ENCODE results near the gene CLDN15.
"Not testable (repeated sequence)": the region's sequence is repeated elsewhere in the genome, so short reads cannot be mapped to it uniquely, and the experiment has no call there.

CLDN15 gene

GRCh38 chr7:101222275-101222830, 15.2 kb downstream of the CLDN15 start:
- no peak for DNase-seq (ENCODE audit: extremely low read depth in 1 of 2, low read depth in 1 of 2)

DNA sequence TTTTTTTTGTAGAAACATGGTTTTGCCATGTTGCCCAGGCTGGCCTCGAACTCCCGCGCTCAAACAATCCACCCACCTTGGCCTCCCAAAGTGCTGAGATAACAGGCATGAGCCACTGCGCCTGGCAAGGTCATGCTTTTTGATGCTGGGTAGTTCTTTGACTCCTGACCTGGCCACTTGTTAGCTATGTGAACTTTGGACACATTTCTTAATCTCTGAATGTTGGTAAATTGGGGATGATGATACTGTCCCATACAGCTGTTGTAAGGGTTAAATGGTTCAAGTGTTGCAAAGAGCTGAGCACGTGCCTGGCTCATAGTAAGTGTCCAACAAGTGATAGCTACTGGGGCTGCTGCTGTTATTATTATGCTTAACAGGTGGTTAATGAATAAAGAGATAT, 17.3 kb downstream of the CLDN15 start:
- DNase-seq (ENCODE audit: extremely low read depth in 1 of 2, low read depth in 1 of 2), result no peak

GRCh38 chr7:101218236-101219125, 19.1 kb downstream of the CLDN15 start:
- no peak for DNase-seq (ENCODE audit: extremely low read depth in 1 of 2, low read depth in 1 of 2)

GRCh38 chr7:101217388-101218235, 20.0 kb downstream of the CLDN15 start, which contains the start of the genes PLOD3 and ZNHIT1:
TSS of gene PLOD3 (minus strand) at chr7:101217581. CDS start at chr7:101217274, 307 bp downstream.
TSS of gene ZNHIT1 (plus strand) at chr7:101218165. CDS start at chr7:101218196, 31 bp downstream.
- peak; percentile 93 to 97 for DNase-seq (ENCODE audit: extremely low read depth in 1 of 2, low read depth in 1 of 2)

DNA sequence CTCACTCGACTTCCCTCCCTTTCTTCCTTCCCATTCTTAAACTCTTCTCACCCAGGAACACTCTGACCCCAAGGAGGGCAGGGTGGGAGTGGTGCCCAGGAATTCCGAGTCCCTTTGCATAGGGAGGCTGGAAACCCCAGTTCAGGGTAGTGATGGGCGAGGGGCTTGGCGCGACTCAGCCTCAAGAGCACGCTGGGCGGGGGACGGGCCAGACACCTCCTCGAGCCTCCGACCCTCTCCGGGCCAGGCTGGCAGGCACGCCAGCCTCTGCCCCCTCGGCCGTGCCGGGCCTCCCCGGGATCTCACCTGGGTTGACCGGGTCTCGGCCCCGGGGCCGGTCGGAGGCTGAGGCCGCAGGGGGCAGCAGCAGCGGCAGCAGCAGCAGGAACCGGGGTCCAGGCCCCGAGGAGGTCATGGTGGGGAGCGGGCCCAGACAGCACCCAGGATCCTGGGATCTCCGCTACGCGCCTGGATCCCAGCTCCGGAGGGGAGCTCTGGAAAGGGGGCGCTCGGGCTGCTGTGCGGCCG, 20.7 kb downstream of the CLDN15 start:
- no peak for DNase-seq (ENCODE audit: extremely low read depth in 1 of 2, low read depth in 1 of 2)

- no peak for DNase-seq (ENCODE audit: extremely low read depth in 1 of 2, low read depth in 1 of 2)
Measured at GRCh38 chr7:101216001-101216859, 21.4 kb downstream of the CLDN15 start.

GRCh38 chr7:101212014-101212413, 25.6 kb downstream of the CLDN15 start:
- no peak for DNase-seq (ENCODE audit: extremely low read depth in 1 of 2, low read depth in 1 of 2)

GRCh38 chr7:101211501-101211900, 26.1 kb downstream of the CLDN15 start:
- no peak for DNase-seq (ENCODE audit: extremely low read depth in 1 of 2, low read depth in 1 of 2)

DNA sequence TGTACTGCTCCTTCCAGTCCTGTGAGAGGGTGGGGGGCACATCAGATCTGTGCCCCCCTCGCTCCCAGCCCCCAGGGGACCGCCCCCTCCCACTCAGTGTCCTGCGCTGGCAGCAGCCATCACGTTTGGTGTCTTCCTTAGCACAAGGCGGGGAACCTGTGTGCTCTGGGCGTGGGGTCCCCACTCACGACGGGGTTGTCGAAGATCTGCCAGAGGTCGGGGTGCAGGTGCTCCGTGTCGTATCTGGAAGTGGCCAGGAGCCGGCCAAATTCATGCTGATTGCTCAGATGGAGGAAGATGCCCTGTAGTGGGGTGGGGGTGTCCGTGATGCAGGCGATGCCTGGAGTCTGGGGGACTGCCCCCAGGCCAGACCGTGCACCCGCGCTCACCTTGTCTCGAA, 27.5 kb downstream of the CLDN15 start:
- no peak for DNase-seq (ENCODE audit: extremely low read depth in 1 of 2, low read depth in 1 of 2)

- DNase-seq (ENCODE audit: extremely low read depth in 1 of 2, low read depth in 1 of 2), result no peak
Measured at GRCh38 chr7:101208794-101209193, 28.8 kb downstream of the CLDN15 start.

GRCh38 chr7:101207459-101207858, 30.1 kb downstream of the CLDN15 start:
- DNase-seq (ENCODE audit: extremely low read depth in 1 of 2, low read depth in 1 of 2), result no peak

DNA sequence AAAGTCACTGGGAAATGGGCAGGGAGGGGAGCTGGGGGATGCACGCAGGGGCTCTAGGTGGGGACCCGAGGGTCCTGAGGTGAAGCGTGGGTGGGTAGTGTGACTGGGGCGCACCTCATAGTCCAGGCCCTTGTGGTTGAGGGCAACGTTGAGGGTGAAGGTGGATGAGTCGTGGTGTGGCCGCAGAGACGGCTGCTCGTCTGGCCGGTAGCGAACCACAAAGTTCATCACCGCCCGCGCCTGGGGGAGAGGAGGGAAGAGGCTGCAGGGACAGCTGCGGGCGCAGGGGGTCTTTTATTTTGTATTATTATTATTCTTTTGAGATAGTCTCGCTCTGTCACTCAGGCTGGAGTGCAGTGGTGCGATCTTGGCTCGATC, 30.9 kb downstream of the CLDN15 start:
- no peak for DNase-seq (ENCODE audit: extremely low read depth in 1 of 2, low read depth in 1 of 2)

DNA sequence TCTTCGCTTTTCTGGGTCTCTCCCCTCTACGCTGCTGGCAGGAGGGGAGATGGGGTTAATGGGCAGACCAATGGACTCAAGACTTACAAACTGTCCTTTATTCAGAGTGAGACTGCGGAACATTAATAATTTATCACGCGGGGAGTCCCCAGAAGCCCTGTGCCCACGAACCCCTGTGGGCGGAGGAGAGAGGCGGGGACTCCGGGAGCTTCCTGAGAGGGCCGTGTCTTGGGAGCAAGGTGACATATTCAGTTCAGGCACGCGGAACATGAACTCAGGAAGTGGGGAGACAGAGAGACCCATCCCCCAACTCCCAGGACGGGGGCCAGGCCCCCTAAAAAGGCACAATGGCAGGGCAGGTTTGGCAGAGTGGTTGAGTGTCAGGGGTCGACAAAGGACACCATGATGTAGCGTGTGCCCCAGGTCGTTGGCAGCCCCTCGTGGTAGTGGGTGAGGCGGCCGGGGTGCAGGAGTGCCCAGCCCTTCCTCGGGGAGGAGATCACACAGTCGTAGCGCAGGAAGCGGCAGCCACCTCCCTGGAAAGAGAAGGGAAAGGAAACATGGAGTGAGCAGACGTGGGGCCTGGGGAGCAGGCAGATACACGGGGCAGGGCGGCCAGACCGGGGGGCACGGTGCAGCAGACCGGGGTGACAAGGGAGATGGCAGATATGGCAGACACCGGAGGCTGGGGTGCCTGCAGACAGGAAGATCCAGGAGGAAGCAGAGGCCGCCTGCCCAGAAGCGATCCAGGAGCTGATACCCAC, 31.5 kb downstream of the CLDN15 start:
- DNase-seq (ENCODE audit: extremely low read depth in 1 of 2, low read depth in 1 of 2), result no peak

GRCh38 chr7:101203740-101204738, 33.6 kb downstream of the CLDN15 start:
- not testable (repeated sequence) for DNase-seq (ENCODE audit: extremely low read depth in 1 of 2, low read depth in 1 of 2)

DNA sequence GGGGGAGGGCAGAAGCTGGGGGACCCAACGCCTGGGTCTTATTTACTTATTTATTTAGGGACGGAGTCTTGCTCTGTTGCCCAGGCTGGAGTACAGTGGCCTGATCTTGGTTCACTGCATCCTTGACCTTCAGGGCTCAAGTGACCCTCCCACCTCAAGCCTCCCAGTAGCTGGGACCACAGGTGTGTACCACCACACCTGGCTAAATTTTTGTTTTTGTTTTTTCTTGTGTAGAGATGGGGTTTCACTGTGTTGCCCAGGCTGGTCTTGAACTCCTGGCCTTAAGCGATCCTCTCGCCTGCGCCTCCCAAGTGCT, 35.0 kb downstream of the CLDN15 start:
- no peak for DNase-seq (ENCODE audit: extremely low read depth in 1 of 2, low read depth in 1 of 2)

DNA sequence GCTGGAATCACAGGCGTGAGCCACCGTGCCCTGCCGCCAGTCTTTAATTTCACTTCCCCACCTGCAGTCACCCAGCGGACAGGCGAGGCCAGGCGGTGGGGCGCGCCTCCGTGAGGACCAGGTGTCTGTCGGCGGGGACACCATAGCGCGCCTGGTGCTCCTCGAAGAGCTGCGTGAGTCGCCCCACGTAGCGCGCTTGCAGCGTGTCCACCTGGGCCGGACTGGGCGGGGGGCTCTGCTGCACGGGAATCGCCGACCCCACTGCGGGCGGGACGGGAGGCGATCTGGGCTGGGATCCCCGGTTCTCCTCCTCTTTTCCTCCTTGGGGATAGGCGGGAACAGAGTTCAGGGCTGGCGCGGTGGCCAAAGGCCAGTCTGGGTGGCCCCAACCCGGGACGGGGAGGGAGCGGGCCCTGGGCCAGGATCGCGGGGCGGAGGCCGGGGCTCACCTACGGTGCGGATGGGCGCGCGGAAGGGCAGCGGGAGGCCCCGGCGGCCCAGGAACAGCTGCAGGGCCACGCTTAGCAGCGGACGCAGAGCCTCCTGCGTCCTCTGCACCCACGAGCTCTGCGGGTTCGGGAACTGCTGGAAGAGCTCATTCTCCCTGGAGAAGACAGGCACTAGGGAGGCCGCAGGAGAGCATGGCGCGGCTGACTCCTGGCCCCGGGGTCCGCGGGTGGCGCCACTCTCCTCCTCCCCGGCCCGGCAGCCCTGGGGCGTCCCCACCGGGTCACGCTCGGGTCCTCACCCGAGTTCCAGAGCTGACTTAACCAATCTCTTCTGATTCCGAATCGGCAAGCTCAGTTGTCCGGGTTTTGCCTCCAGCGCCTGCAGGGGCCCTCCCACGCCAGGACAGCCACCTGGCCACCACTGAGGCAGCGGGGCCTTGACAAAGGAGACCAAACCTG, 35.7 kb downstream of the CLDN15 start:
- DNase-seq (ENCODE audit: extremely low read depth in 1 of 2, low read depth in 1 of 2), result no peak

- no peak for DNase-seq (ENCODE audit: extremely low read depth in 1 of 2, low read depth in 1 of 2)
Measured at GRCh38 chr7:101200862-101201599, 36.6 kb downstream of the CLDN15 start, which contains the start of gene MOGAT3. TSS of gene MOGAT3 (minus strand) at chr7:101201036. CDS start at chr7:101200854, 182 bp downstream.
